DOHH2 (cell line): Measurements from ENCODE around the gene TREML2.

Source experiments
- H3F3A ChIP-seq: fragments of 200-600 bp; sonication (generic), shearing (Covaris generic); 2 replicates; pipeline ENCODE4 v1.6.0; 2016; ENCODE audit warnings: antibody characterized with exemption, mild to moderate bottlenecking; ENCODE audit not compliant: control insufficient read depth, insufficient read depth
- H3K27ac ChIP-seq: fragments of 200-600 bp; sonication (generic); 2 replicates; pipeline ENCODE4 v1.5.1; 2014; ENCODE audit warnings: low read depth, mild to moderate bottlenecking, low read length, moderate library complexity
- H3K27me3 ChIP-seq: fragments of 200-600 bp; sonication (generic); 2 replicates; pipeline ENCODE4 v1.6.1; 2014; ENCODE audit warnings: mild to moderate bottlenecking, low read length, mixed read lengths; ENCODE audit not compliant: control insufficient read depth
- H3K36me3 ChIP-seq: fragments of 200-600 bp; sonication (generic); 2 replicates; pipeline ENCODE4 v1.6.1; 2014; ENCODE audit warnings: mild to moderate bottlenecking, low read length, moderate library complexity, mixed read lengths; ENCODE audit not compliant: control insufficient read depth
- H3K4me1 ChIP-seq: fragments of 200-600 bp; sonication (generic); 2 replicates; pipeline ENCODE4 v1.6.1; 2014; ENCODE audit warnings: mild to moderate bottlenecking, low read length, mixed read lengths; ENCODE audit not compliant: control insufficient read depth
- H3K4me2 ChIP-seq: fragments of 200-600 bp; sonication (generic); 2 replicates; pipeline ENCODE4 v1.6.0; 2014; ENCODE audit warnings: mild to moderate bottlenecking, low read length, moderate library complexity
- H3K4me3 ChIP-seq: fragments of 200-600 bp; sonication (generic); 2 replicates; pipeline ENCODE4 v1.5.1; 2014; ENCODE audit warnings: mild to moderate bottlenecking, low read length, mixed read lengths
- H3K79me2 ChIP-seq: fragments of 200-600 bp; sonication (generic); 2 replicates; pipeline ENCODE4 v1.6.1; 2014; ENCODE audit warnings: mild to moderate bottlenecking, low read length, mixed read lengths; ENCODE audit not compliant: control insufficient read depth
- H3K9me2 ChIP-seq: fragments of 200-600 bp; sonication (generic); replicated peaks from 2 replicates; pipeline ENCODE4 v1.6.1; 2014; ENCODE audit warnings: mild to moderate bottlenecking, low read length, mixed read lengths; ENCODE audit not compliant: control insufficient read depth
- H3K9me3 ChIP-seq: fragments of 200-600 bp; sonication (generic); 2 replicates; pipeline ENCODE4 v1.6.1; 2014; ENCODE audit warnings: antibody characterized with exemption, low read length, mixed read lengths; ENCODE audit not compliant: control insufficient read depth, insufficient read depth
- H4K20me1 ChIP-seq: fragments of 200-600 bp; sonication (generic); 2 replicates; pipeline ENCODE4 v1.6.0; 2014; ENCODE audit warnings: low read depth, mild to moderate bottlenecking, antibody characterized with exemption, low read length, moderate library complexity; ENCODE audit not compliant: control insufficient read depth, insufficient read depth
- CTCF ChIP-seq: fragments of 200-600 bp; sonication (generic); IDR thresholded peaks from one replicate; pipeline ENCODE4 v1.5.1; 2014; ENCODE audit warnings: antibody characterized with exemption, mild to moderate bottlenecking, low read depth, low read length; ENCODE audit not compliant: poor library complexity, severe bottlenecking
- EZH2phosphoT487 ChIP-seq: fragments of 200-600 bp; sonication (generic); IDR thresholded peaks from 2 replicates; pipeline ENCODE4 v1.6.1; 2017; ENCODE audit warnings: borderline replicate concordance, mild to moderate bottlenecking, antibody characterized with exemption, low read length, moderate library complexity, mixed read lengths

TREML2 gene

GRCh38 chr6:41199552-41200246, 1.2 kb downstream of the TREML2 start:
- no peaks in the 10 kb centered on the region for H3K9me3 ChIP-seq
- peaks cover 25% of the 10 kb centered on the region for H3F3A ChIP-seq
- H3K9me2 ChIP-seq: no peaks in the 10 kb centered on the region
- no peaks in the 10 kb centered on the region for H3K79me2 ChIP-seq
- no peak for TF ChIP-seq CTCF
- no peak for TF ChIP-seq EZH2phosphoT487
- H3K4me1 ChIP-seq: peaks cover 43% of the 10 kb centered on the region
- no peaks in the 10 kb centered on the region for H3K36me3 ChIP-seq
- H4K20me1 ChIP-seq: no peaks in the 10 kb centered on the region
- no peaks in the 10 kb centered on the region for H3K27me3 ChIP-seq
- peak overlapping the region; percentile 84 for H3K4me2 ChIP-seq
- H3K4me3 ChIP-seq: peak overlapping the region; percentile 54
- H3K27ac ChIP-seq: peak overlapping the region; percentile 92

GRCh38 chr6:41197234-41197633, 3.7 kb downstream of the TREML2 start:
- Histone ChIP-seq H3K9me2 (no peaks in the 10 kb centered on the region), H3K36me3 (no peaks in the 10 kb centered on the region), H3K79me2 (no peaks in the 10 kb centered on the region), H4K20me1 (no peaks in the 10 kb centered on the region), H3K27me3 (no peaks in the 10 kb centered on the region), H3K4me1 (peaks cover 34% of the 10 kb centered on the region), H3F3A (peaks cover 23% of the 10 kb centered on the region), H3K4me2 (no peak overlapping the region), H3K27ac (no peak overlapping the region), H3K4me3 (no peak overlapping the region), H3K9me3 (no peaks in the 10 kb centered on the region)
- no peak for TF ChIP-seq EZH2phosphoT487
- TF ChIP-seq CTCF: no peak

- Histone ChIP-seq H3K9me2 (no peaks in the 10 kb centered on the region), H3K79me2 (no peaks in the 10 kb centered on the region), H3F3A (no peaks in the 10 kb centered on the region), H3K9me3 (peaks cover 11% of the 10 kb centered on the region; the same call in 1 of the 2 replicates), H3K27ac (no peak overlapping the region), H3K4me1 (peaks cover 6% of the 10 kb centered on the region), H3K27me3 (no peaks in the 10 kb centered on the region), H3K36me3 (no peaks in the 10 kb centered on the region), H4K20me1 (no peaks in the 10 kb centered on the region), H3K4me2 (no peak overlapping the region), H3K4me3 (no peak overlapping the region)
- no peak for TF ChIP-seq CTCF
- TF ChIP-seq EZH2phosphoT487: no peak
These were observed 6.6 kb downstream of the TREML2 start for GRCh38 chr6:41194386-41194785.
